SU-DHL-6 (cell line): ENCODE results near the gene COL5A1.

Source experiments
- H2AFZ ChIP-seq: fragments of 200-600 bp; sonication (generic); 2 replicates; pipeline ENCODE4 v1.6.1; 2014; ENCODE audit warnings: low read depth, mild to moderate bottlenecking, moderate library complexity, mixed read lengths, antibody characterized with exemption, low read length; ENCODE audit not compliant: severe bottlenecking
- H3F3A ChIP-seq: fragments of 200-600 bp; shearing (Covaris generic); 2 replicates; pipeline ENCODE4 v1.6.0; 2016; ENCODE audit warnings: antibody characterized with exemption, mild to moderate bottlenecking; ENCODE audit not compliant: insufficient read depth
- H3K27ac ChIP-seq: fragments of 200-600 bp; sonication (generic); 2 replicates; pipeline ENCODE4 v1.5.1; 2016; ENCODE audit warnings: low read depth, mild to moderate bottlenecking, low read length, moderate library complexity, mixed read lengths
- H3K27me3 ChIP-seq: fragments of 200-600 bp; sonication (generic), shearing (Covaris generic); 2 replicates; pipeline ENCODE4 v1.6.0; 2014; ENCODE audit warnings: mild to moderate bottlenecking, low read length
- H3K36me3 ChIP-seq: fragments of 200-600 bp; sonication (generic); 2 replicates; pipeline ENCODE4 v1.6.1; 2014; ENCODE audit warnings: mild to moderate bottlenecking, low read length, mixed read lengths
- H3K4me2 ChIP-seq: fragments of 300-600, 200-600 bp; shearing (Covaris generic), sonication (generic); 2 replicates; pipeline ENCODE4 v1.6.0; 2014; ENCODE audit warnings: low read length, low read depth, mild to moderate bottlenecking; ENCODE audit not compliant: poor library complexity, severe bottlenecking
- H3K4me3 ChIP-seq: fragments of 200-600 bp; sonication (generic); 2 replicates; pipeline ENCODE4 v1.5.1; 2014; ENCODE audit warnings: antibody characterized with exemption, low read length, mild to moderate bottlenecking, mixed read lengths; ENCODE audit not compliant: insufficient read depth, poor library complexity, severe bottlenecking
- H3K79me2 ChIP-seq: fragments of 200-600 bp; sonication (generic); 2 replicates; pipeline ENCODE4 v1.6.1; 2014; ENCODE audit warnings: mild to moderate bottlenecking, low read length, moderate library complexity; ENCODE audit not compliant: insufficient read depth
- H3K9ac ChIP-seq: fragments of 200-600 bp; sonication (generic); 2 replicates; pipeline ENCODE4 v1.7.0; 2014; ENCODE audit warnings: mild to moderate bottlenecking, low read length
- H3K9me2 ChIP-seq: fragments of 200-600 bp; sonication (generic); replicated peaks from 2 replicates; pipeline ENCODE4 v1.6.1; 2014; ENCODE audit warnings: low read length; ENCODE audit not compliant: insufficient read depth
- H3K9me3 ChIP-seq: fragments of 200-600 bp; sonication (generic); 2 replicates; pipeline ENCODE4 v1.6.1; 2014; ENCODE audit warnings: low read length, mixed read lengths; ENCODE audit not compliant: insufficient read depth
- H4K20me1 ChIP-seq: fragments of 200-600 bp; sonication (generic); 2 replicates; pipeline ENCODE4 v1.6.1; 2014; ENCODE audit warnings: low read depth, mild to moderate bottlenecking, antibody characterized with exemption, low read length, moderate library complexity, mixed read lengths
- EZH2phosphoT487 ChIP-seq: fragments of 200-600 bp; sonication (generic), shearing (Covaris generic); conservative IDR thresholded peaks from 2 replicates; pipeline ENCODE4 v1.6.1; 2018; ENCODE audit warnings: mild to moderate bottlenecking, antibody characterized with exemption, low read length, moderate library complexity, mixed read lengths
- TF ChIP-seq, protein P1 (sequence below): fragments of 200-600 bp; sonication (generic); IDR thresholded peaks from one replicate; pipeline ENCODE4 v1.5.1; 2017; ENCODE audit warnings: antibody characterized with exemption, mild to moderate bottlenecking, low read length, moderate library complexity; ENCODE audit not compliant: insufficient read depth, poor library complexity, severe bottlenecking

COL5A1 gene

DNA sequence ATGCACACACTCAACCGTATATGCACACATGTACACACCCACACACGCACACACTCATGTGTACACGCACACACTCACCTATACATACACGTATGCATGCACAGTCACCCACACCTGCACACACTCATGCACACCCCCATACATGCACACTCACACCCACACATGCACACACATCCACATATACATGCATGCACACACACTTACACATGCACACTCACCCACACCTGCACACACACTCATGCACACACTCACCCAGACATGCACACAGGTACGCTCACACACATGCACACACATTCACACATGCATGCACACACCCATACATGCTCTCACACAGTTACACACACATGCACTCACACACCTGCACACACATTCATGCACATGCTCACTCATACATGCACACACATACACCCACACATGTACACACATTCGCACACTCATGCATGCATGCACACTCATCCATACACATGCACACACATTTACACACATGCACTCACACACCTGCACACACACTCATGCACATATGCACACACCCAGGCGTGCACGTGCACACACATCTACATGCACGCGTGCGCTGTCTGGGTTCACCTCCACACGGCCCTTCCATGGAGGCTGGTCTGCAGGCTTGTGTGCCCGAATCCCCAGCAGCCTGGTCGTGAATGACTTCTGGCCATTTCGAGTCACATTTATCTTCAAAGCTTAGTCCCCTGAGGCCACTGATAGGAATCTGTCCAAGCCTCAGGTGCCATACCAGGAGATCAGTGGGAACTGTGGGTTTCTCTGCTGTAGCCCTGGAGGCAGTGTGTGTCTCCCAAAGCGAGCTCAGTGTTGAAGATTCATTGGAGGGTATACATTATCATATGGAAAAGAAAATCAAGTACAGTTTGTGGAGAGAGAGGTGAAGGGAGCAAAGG, 103.0 kb downstream of the COL5A1 start:
- Histone ChIP-seq H4K20me1 (no peaks in the 10 kb centered on the region), H3K36me3 (no peaks in the 10 kb centered on the region), H3K27me3 (no peaks in the 10 kb centered on the region)

DNA sequence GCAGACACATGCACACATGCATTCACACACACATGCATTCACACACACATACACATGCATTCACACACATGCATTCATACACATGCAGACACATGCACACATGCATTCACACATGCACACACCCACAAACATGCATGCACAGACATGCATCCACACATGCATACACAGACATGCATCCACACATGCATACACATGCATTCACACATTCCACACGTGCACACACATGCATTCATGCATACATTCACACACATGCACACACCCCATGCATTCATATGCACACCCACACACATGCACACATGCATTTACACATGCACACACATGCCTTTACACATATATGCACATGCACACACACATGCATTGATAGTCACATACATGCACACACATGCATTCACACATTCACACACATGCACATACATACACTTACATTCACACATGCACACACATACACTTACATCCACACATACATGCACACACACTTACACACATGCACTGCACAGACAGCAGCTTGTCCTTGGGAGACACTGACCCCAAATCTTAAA, 106.4 kb downstream of the COL5A1 start:
- no peak overlapping the region for H3K27ac ChIP-seq
- no peaks in the 10 kb centered on the region for H3F3A ChIP-seq
- no peaks in the 10 kb centered on the region for H3K27me3 ChIP-seq
- no peaks in the 10 kb centered on the region for H3K9me2 ChIP-seq
- no peak overlapping the region for H3K4me2 ChIP-seq
- H3K4me3 ChIP-seq, result no peak overlapping the region
- H3K36me3 ChIP-seq, result no peaks in the 10 kb centered on the region
- no peak overlapping the region for H2AFZ ChIP-seq
- H3K9ac ChIP-seq, result no peak overlapping the region
- TF ChIP-seq EZH2phosphoT487, result no peak
- TF ChIP-seq, protein P1, sequence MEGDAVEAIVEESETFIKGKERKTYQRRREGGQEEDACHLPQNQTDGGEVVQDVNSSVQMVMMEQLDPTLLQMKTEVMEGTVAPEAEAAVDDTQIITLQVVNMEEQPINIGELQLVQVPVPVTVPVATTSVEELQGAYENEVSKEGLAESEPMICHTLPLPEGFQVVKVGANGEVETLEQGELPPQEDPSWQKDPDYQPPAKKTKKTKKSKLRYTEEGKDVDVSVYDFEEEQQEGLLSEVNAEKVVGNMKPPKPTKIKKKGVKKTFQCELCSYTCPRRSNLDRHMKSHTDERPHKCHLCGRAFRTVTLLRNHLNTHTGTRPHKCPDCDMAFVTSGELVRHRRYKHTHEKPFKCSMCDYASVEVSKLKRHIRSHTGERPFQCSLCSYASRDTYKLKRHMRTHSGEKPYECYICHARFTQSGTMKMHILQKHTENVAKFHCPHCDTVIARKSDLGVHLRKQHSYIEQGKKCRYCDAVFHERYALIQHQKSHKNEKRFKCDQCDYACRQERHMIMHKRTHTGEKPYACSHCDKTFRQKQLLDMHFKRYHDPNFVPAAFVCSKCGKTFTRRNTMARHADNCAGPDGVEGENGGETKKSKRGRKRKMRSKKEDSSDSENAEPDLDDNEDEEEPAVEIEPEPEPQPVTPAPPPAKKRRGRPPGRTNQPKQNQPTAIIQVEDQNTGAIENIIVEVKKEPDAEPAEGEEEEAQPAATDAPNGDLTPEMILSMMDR, result no peak
- no peaks in the 10 kb centered on the region for H4K20me1 ChIP-seq
- H3K9me3 ChIP-seq, result peaks cover 9% of the 10 kb centered on the region
- no peaks in the 10 kb centered on the region for H3K79me2 ChIP-seq

More for the DNA sequence above, 103.0 kb downstream of the COL5A1 start:
- no peak overlapping the region for H3K4me2 ChIP-seq
- H3K9ac ChIP-seq, result no peak overlapping the region
- H3K79me2 ChIP-seq, result no peaks in the 10 kb centered on the region
- TF ChIP-seq, protein P1, result no peak
- TF ChIP-seq EZH2phosphoT487, result no peak
- H3F3A ChIP-seq, result no peaks in the 10 kb centered on the region
- H3K9me3 ChIP-seq, result peaks cover 9% of the 10 kb centered on the region
- H2AFZ ChIP-seq, result no peak overlapping the region
- H3K4me3 ChIP-seq, result no peak overlapping the region
- H3K9me2 ChIP-seq, result no peaks in the 10 kb centered on the region
- H3K27ac ChIP-seq, result no peak overlapping the region

DNA sequence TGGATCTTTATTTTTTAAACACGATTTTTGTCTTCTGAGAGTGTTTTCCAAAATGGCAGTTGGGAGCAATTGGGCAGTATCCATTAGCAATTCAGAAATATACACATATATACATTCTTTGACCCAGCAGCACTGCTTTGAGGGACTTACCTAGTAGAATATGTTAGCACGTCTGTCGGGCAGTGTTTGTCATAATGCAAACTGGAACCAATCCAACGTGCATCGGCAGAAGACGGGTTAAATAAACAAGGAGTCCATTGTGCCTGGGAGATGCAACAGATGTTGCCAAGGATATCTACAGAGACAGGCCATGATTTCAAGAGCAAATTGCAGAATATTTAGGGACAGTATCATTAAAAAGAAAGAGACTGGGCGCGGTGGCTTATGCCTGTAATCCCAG, 107.0 kb downstream of the COL5A1 start:
- Histone ChIP-seq H3K79me2 (no peaks in the 10 kb centered on the region), H3K9ac (no peak overlapping the region), H2AFZ (no peak overlapping the region), H3K36me3 (no peaks in the 10 kb centered on the region), H3K4me2 (no peak overlapping the region), H4K20me1 (no peaks in the 10 kb centered on the region), H3K9me2 (no peaks in the 10 kb centered on the region), H3K4me3 (no peak overlapping the region), H3F3A (no peaks in the 10 kb centered on the region), H3K27ac (no peak overlapping the region), H3K9me3 (peaks cover 9% of the 10 kb centered on the region), H3K27me3 (no peaks in the 10 kb centered on the region)
- no peak for TF ChIP-seq EZH2phosphoT487
- TF ChIP-seq, protein P1, result no peak
